H1 (cell line): ENCODE results near the gene POTEE. TPM values are rescaled to one million over a fixed set of nuclear protein-coding genes. Genes with fewer than 3 reads are reported as not detected.

Experiments
- polyA plus RNA-seq, 7 experiments: library from polyadenylated mRNA; depleted of rRNA in 3 of 7; stranded (reverse) in 5 of 7; unstranded in 2 of 7; fragments of >200 nt in 5 of 7; fragments of 200-250 nt in 2 of 7; gene quantifications; 1 replicate in 5 of 7; 2 replicates in 1 of 7; 4 replicates in 1 of 7; pipeline versions ENCODE4 v1.2.1 to v1.2.3, GENCODE V29; 2011 to 2013; ENCODE audit warnings: missing spikeins in 2 of 7, mixed read lengths in 2 of 7
- small RNA-seq: library from polyadenylated mRNA; stranded (forward); fragments of <200 nt; extraction: miRNeasy Mini kit (QIAGEN cat#:217004); gene quantifications from one replicate; pipeline ENCODE3, GENCODE V24; 2013; ENCODE audit not compliant: insufficient read depth
- total RNA-seq: library from RNA; stranded (reverse); fragmentation: NEBNext Ultra II Directional; extraction: Animal tissue kit (Norgen Biotek cat#: 25700); gene quantifications from 2 replicates; pipeline ENCODE4 v1.2.1, GENCODE V29; 2021

POTEE gene
- total and polyA plus RNA-seq, 2 of the 8 experiments (the other 6 are each of a cell fraction or from before 2014, with no cell fraction given), result 0.30 to 0.41 TPM

Small RNA genes within 50 kb of the gene (small RNA-seq; reads per million reads assigned to genes)
- not detected for gene AC009477.1
- gene RNU6-127P, result not detected

Other genes starting within 250 kb of the POTEE start
- gene FAM168B, start 116.1 kb upstream of the POTEE start, total RNA-seq, result 58.1 and 61.9 TPM in 2 replicates
- 123 and 162 TPM in 2 replicates for gene FAM168B, start 116.1 kb upstream of the POTEE start, polyA plus RNA-seq (2011; rRNA removed)
- 52.8 and 54.8 TPM in 2 replicates for gene PLEKHB2, start 104.2 kb upstream of the POTEE start, total RNA-seq
- 42.4 and 44.0 TPM in 2 replicates for gene PLEKHB2, start 104.2 kb upstream of the POTEE start, polyA plus RNA-seq (2011; rRNA removed)
- gene RAB6D, start 154.6 kb downstream of the POTEE start, total RNA-seq, result 0.17 and 0.22 TPM in 2 replicates
- gene RAB6D, start 154.6 kb downstream of the POTEE start, polyA plus RNA-seq (2011; rRNA removed), result 0.05 and 0.06 TPM in 2 replicates